DMS153 treated with DMSO at 0.1 percent for 48 hours (cell line): ENCODE data around the gene FGF6.
"Not testable (repeated sequence)": the region's sequence is repeated elsewhere in the genome, so short reads cannot be mapped to it uniquely, and the experiment has no call there.

Experiments
- DNase-seq: peaks from one replicate; lab custom pipeline; 2025; ENCODE audit not compliant: unreplicated experiment; lab: John Stamatoyannopoulos, UW

The FGF6 gene, protein sequence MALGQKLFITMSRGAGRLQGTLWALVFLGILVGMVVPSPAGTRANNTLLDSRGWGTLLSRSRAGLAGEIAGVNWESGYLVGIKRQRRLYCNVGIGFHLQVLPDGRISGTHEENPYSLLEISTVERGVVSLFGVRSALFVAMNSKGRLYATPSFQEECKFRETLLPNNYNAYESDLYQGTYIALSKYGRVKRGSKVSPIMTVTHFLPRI

GRCh38 chr12:4445156-4446101, at the start of gene FGF6:
Gene FGF6, minus strand, starts transcription at chr12:4445815. Its CDS starts 245 bp downstream, at chr12:4445570.
- DNase-seq = no peak

- DNase-seq = no peak
Observed at GRCh38 chr12:4490973-4491372, 45.4 kb upstream of the FGF6 start.

DNA sequence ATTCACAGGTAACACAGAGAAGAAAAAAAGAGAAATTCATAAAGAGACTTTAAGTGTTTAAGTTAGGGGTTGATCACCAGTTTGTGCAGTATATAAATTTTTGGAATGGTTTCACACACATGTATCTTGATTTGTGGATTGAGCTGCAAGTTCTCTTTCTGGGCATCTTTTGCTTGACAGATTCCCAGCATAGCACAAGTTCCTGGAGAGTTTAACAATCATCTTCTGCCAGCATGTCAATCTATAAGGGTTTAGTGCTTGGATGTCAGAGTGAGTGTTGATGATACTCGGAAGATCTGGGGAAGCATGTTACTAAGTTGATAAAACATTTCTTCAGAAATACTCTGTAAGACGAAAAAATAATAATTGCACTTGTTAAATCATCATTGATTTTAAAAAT, 43.9 kb upstream of the FGF6 start:
- DNase-seq = no peak

GRCh38 chr12:4486980-4487379, 41.4 kb upstream of the FGF6 start:
- no peak for DNase-seq

GRCh38 chr12:4486049-4486699, 40.6 kb upstream of the FGF6 start:
- no peak for DNase-seq

GRCh38 chr12:4483885-4484823, 38.5 kb upstream of the FGF6 start:
- no peak for DNase-seq

DNA sequence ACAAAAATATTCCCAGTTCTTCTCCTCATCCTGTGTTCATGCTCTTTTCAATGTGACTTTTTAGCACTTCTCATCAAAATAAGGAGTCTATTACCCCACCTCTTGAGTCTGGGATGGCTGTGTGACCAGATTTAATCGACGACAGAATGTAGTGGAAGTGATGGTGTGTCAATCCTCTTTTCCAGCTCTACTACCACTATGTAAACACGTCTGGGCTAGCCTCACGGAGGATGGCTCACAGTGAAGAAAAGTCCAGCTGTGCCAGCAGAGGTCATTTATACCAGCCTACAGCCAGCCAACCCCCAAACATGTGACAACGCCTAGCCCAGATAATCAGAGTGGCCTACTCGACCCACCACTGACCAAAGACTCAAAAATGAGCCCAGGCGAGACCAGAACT, 37.3 kb upstream of the FGF6 start:
- DNase-seq = no peak

DNA sequence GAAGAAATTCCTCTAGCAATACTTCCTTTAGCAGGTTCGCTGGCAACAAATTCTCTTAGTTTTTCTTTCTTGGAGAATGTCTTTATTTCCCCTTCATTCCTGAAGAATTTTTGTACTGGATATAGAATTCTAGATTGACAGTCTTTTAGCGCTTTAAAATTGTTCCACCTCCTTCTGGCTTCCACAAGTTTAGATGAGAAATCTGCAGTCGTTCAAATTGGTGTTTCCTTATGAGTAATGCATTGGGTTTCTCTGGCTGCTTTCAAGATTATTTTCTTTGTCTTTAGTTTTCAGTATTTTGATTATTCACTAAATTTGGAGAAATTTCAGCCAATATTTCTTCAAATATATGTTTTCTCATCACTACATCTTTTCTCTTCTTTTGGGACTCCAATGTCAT, 33.3 kb upstream of the FGF6 start:
- DNase-seq = no peak

GRCh38 chr12:4477129-4477528, 31.5 kb upstream of the FGF6 start:
- DNase-seq = no peak

DNA sequence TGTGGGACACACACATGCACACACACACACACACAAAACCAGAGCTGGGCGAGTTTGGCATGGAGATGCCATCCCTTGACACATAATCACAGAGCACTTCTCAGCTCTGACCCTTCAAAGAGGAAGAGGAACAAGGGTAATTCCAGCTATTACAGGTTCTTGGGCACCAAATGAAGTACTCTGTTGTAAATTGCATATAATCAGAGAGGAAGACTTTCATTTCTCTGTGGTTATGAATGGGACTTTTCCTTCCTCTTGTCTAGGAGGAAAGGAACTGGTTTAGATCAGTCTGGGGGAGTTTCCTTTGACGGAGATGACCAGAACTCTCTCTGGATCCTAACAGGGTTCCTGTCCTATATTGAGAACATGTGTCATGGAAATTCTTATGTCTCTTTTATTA, 26.4 kb upstream of the FGF6 start:
- DNase-seq = no peak

GRCh38 chr12:4471256-4471655, 25.6 kb upstream of the FGF6 start:
- DNase-seq = no peak

DNA sequence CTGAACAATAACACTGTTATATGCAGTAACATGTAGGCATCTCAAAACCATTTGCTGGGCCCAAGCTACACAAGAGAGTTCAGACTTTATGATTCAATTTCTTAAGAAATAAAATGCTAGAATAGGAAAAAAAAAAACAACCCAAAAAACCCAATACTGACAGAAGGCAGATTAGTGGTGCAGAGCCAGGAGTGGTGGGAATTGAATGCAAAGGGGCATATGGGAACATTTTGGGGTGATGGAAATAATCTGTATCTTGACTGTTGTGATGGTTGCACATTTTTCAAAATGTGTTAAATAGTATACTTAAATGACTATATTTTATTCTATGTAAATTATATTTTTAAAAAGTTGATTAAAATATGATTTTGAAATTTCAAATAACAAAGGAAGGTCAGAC, 23.4 kb upstream of the FGF6 start:
- DNase-seq = no peak

DNA sequence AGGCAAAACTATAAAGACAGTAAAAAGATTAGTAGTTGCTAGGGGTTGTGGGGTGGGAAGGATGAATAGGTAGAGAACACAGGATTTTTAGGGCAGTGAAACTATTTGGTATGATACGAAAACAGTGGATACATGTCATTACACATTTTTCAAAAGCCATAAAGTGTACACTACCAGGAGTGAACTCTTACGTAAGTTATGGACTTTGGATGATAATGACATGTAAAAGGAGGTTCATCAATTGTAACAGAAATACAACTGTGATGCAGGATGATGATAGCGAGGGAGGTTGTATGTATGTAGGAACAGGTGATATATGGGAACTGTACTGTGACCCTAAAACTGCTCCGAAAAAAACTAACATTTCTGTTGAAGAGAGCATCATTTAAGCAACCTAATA, 15.1 kb upstream of the FGF6 start:
- no peak for DNase-seq

DNA sequence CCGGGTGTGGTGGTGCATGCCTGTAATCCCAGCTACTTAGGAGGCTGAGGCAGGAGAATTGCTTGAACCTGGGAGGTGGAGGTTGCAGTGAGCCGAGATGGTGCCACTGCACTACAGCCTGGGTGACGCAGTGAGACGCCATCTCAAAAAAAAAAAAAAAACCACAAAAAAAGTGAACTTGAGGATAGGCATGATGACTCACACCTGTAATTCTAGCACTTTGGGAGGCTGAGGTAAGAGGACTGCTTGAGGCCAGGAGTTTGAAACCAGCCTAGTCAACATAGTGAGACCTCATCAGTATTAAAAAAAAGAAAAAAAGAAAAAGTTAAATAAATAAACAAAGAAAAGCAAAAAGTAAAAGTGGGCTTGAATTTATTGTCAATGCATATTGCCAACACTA, 10.2 kb upstream of the FGF6 start:
- not testable (repeated sequence) for DNase-seq

DNA sequence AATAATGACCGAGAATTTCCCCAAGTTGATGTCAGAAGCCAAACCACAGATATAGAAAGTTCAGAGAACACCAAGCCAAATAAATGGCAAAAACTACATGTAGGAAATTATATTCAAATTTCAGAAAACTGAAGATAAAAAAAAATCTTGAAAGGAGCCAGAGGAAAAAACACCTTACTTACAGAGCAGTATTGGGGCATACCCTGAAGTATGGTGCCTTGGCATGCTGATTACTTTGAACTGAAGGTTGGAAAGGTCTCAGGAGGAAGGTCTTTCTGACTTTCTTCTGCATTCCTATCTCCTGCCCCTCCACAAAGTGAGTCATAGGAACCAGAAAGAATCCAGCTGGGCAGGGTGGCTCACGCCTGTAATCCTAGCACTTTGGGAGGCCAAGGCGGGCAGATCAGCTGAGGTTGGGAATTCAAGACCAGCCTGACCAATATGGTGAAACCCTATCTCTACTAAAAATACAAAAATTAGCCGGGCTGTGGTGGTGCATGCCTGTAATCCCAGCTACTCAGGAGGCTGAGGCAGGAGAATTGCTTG, 8.8 kb upstream of the FGF6 start:
- no peak for DNase-seq

DNA sequence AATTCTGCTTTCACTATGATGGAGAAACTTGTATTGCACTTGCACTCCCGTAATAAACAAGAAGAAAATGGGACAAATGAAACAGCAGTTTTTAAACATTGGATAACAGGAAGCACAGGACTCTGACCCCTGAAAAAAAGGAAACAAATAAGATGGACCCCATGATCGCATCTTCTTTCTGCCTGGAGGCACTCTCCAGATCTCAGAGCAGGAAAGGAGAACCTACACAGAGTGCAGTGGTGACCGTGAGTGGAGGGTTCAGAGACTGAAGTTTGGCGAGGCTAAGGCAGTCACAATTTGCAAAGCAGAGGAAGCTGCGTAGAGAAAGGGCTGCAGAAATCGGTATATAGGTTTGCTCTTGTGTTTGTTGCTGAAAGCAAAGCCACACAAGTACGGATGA, 6.1 kb upstream of the FGF6 start:
- DNase-seq = no peak

DNA sequence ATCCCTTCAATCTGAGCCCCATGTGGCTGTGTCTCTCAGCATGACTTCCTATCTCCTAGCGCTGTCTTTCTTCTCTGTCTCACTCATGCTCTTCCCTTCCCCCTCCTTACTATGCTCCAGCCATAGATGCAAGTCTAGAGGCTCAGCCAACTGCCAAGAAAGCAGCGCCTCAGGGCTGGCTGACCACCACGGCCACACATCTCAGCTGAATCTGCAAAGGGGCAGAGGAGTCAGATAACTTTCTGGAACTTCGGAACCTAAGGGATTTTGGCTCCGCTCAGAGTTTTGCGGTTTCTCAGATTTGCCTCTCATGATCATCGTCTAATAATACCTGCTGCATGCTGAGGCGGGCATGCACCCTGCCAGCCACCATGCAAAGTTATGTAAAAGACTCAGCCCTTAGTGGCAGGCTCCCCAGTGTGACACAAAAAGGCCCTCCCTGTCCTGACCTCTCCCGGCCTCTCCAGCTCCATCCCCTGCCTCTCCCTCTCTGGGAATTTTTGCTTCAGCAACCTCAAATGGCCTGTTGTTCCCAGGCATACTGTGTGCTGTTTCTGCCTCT, 5.0 kb upstream of the FGF6 start:
- DNase-seq = no peak

GRCh38 chr12:4449851-4450221, 4.2 kb upstream of the FGF6 start:
- DNase-seq = peak; percentile 41

- DNase-seq = no peak
Observed at GRCh38 chr12:4448943-4449850, 3.6 kb upstream of the FGF6 start.
